Measurements from ENCODE around the gene LRWD1. TPM values are rescaled to one million over a fixed set of nuclear protein-coding genes. Genes with fewer than 3 reads are reported as not detected.
A peak's percentile ranks its signal among the peaks of the same experiment; 100 is the strongest.
"Not testable (repeated sequence)": the region's sequence is repeated elsewhere in the genome, so short reads cannot be mapped to it uniquely, and the experiment has no call there.

The LRWD1 gene
- total and polyA plus RNA-seq, 2 of the 4 experiments (the other 2 are of a cell fraction), result 20.3 to 27.2 TPM

GRCh38 chr7:102503141-102503540 is 38.4 kb downstream of the LRWD1 start:
- H3K9me1 ChIP-seq (ENCODE audit: insufficient read depth, low read length); H2AK5ac ChIP-seq (ENCODE audit: low read depth, low read length); ATAC-seq (ENCODE audit: low read depth); dilution Hi-C loops (cut with HindIII; ENCODE audit: low sequenced_read_pairs, unreplicated experiment); H3K23ac ChIP-seq (ENCODE audit: low read depth, low read length); BruUV-seq (replicated peaks); H2BK5ac ChIP-seq (ENCODE audit: low read depth, low read length, poor library complexity, severe bottlenecking); H2BK120ac ChIP-seq (ENCODE audit: low read depth, low read length); H3K27me3 ChIP-seq (ENCODE audit: control insufficient read depth, insufficient read depth, low read length); in situ Hi-C loops (cut with MboI; ENCODE audit: low sequenced_read_pairs); H4K91ac ChIP-seq (ENCODE audit: insufficient read depth, low read depth, low read length); H2BK15ac ChIP-seq (ENCODE audit: low read depth, low read length); H3K4me3 ChIP-seq (ENCODE audit: insufficient read depth, low read depth, low read length); H4K8ac ChIP-seq (ENCODE audit: low read depth in 2 of 2, low read length in 2 of 2); H3K56ac ChIP-seq (ENCODE audit: extremely low read depth, insufficient read depth, low read length); POLR2A ChIA-PET (ENCODE audit: unreplicated experiment); H3K9ac ChIP-seq (ENCODE audit: low read depth, low read length); H3K79me1 ChIP-seq (ENCODE audit: low read depth in 1 of 2, low read length in 2 of 2); H2AK9ac ChIP-seq (replicated peaks; ENCODE audit: low read depth, low read length, poor library complexity); H3K4me1 ChIP-seq (ENCODE audit: control insufficient read depth, insufficient read depth, low read length); H3K4me2 ChIP-seq (ENCODE audit: low read depth, low read length); intact Hi-C loops (cut with micrococcal nuclease); H3K27ac ChIP-seq (ENCODE audit: insufficient read depth, low read length); H3K9me3 ChIP-seq (ENCODE audit: control insufficient read depth, insufficient read depth, low read length); H4K20me1 ChIP-seq (ENCODE audit: insufficient read depth, low read length); H2BK20ac ChIP-seq (ENCODE audit: low read depth, low read length); H2AFZ ChIP-seq (replicated peaks; ENCODE audit: low read length, poor library complexity); H3K4ac ChIP-seq (ENCODE audit: low read depth, low read length); H4K5ac ChIP-seq (ENCODE audit: low read depth, low read length); CTCF ChIA-PET; H3K14ac ChIP-seq (replicated peaks; ENCODE audit: low read depth, low read length); DNase-seq; H3K18ac ChIP-seq (ENCODE audit: low read depth, low read length); H3K36me3 ChIP-seq (ENCODE audit: control insufficient read depth, insufficient read depth, low read length): not testable (repeated sequence)
- whole genome bisulfite sequencing, 2 experiments (ENCODE audit: extremely low coverage in 2 of 2, insufficient read length in 1 of 2), result no CpG with 5 or more reads among the region's 12 CpGs

GRCh38 chr7:102505298-102506185 is 40.8 kb downstream of the LRWD1 start:
- in situ Hi-C loops (cut with MboI; ENCODE audit: low sequenced_read_pairs); H3K9me1 ChIP-seq (ENCODE audit: insufficient read depth, low read length); intact Hi-C loops (cut with micrococcal nuclease); H3K9me3 ChIP-seq (ENCODE audit: control insufficient read depth, insufficient read depth, low read length); H4K91ac ChIP-seq (ENCODE audit: insufficient read depth, low read depth, low read length); dilution Hi-C loops (cut with HindIII; ENCODE audit: low sequenced_read_pairs, unreplicated experiment); H3K4me2 ChIP-seq (ENCODE audit: low read depth, low read length); H4K5ac ChIP-seq (ENCODE audit: low read depth, low read length); H2AK5ac ChIP-seq (ENCODE audit: low read depth, low read length); H3K36me3 ChIP-seq (ENCODE audit: control insufficient read depth, insufficient read depth, low read length); H3K23ac ChIP-seq (ENCODE audit: low read depth, low read length); CTCF ChIA-PET; BruUV-seq (replicated peaks); H4K20me1 ChIP-seq (ENCODE audit: insufficient read depth, low read length); H3K79me1 ChIP-seq (ENCODE audit: low read depth in 1 of 2, low read length in 2 of 2); H3K27me3 ChIP-seq (ENCODE audit: control insufficient read depth, insufficient read depth, low read length); H2BK5ac ChIP-seq (ENCODE audit: low read depth, low read length, poor library complexity, severe bottlenecking); DNase-seq; H3K4me3 ChIP-seq (ENCODE audit: insufficient read depth, low read depth, low read length); H3K18ac ChIP-seq (ENCODE audit: low read depth, low read length); H3K56ac ChIP-seq (ENCODE audit: extremely low read depth, insufficient read depth, low read length); H2AK9ac ChIP-seq (replicated peaks; ENCODE audit: low read depth, low read length, poor library complexity); H2AFZ ChIP-seq (replicated peaks; ENCODE audit: low read length, poor library complexity); H3K9ac ChIP-seq (ENCODE audit: low read depth, low read length); H2BK15ac ChIP-seq (ENCODE audit: low read depth, low read length); POLR2A ChIA-PET (ENCODE audit: unreplicated experiment); H3K4me1 ChIP-seq (ENCODE audit: control insufficient read depth, insufficient read depth, low read length); H3K14ac ChIP-seq (replicated peaks; ENCODE audit: low read depth, low read length); H2BK20ac ChIP-seq (ENCODE audit: low read depth, low read length): not testable (repeated sequence)
- peak overlapping the region; percentile 35; the same call in 1 of the 2 replicates for H3K27ac ChIP-seq (ENCODE audit: insufficient read depth, low read length)
- peak overlapping the region; percentile 60; the same call in 1 of the 2 replicates for H2BK120ac ChIP-seq (ENCODE audit: low read depth, low read length)
- no CpG with 5 or more reads among the region's 24 CpGs for WGBS, 2 experiments (ENCODE audit: extremely low coverage in 2 of 2, insufficient read length in 1 of 2)
- peak overlapping the region; percentile 56 for H3K4ac ChIP-seq (ENCODE audit: low read depth, low read length)
- H4K8ac ChIP-seq (ENCODE audit: low read depth in 2 of 2, low read length in 2 of 2), result peak overlapping the region in 1 of 2 experiments; percentile 60; a peak in 1 of 4 replicates
- peak; percentile 95 for ATAC-seq (ENCODE audit: low read depth)

All from IMR-90 (cell line).